Measurements from ENCODE around the gene PHLDB3.
"Not testable (repeated sequence)": the region's sequence is repeated elsewhere in the genome, so short reads cannot be mapped to it uniquely, and the experiment has no call there.

PHLDB3 gene

DNA sequence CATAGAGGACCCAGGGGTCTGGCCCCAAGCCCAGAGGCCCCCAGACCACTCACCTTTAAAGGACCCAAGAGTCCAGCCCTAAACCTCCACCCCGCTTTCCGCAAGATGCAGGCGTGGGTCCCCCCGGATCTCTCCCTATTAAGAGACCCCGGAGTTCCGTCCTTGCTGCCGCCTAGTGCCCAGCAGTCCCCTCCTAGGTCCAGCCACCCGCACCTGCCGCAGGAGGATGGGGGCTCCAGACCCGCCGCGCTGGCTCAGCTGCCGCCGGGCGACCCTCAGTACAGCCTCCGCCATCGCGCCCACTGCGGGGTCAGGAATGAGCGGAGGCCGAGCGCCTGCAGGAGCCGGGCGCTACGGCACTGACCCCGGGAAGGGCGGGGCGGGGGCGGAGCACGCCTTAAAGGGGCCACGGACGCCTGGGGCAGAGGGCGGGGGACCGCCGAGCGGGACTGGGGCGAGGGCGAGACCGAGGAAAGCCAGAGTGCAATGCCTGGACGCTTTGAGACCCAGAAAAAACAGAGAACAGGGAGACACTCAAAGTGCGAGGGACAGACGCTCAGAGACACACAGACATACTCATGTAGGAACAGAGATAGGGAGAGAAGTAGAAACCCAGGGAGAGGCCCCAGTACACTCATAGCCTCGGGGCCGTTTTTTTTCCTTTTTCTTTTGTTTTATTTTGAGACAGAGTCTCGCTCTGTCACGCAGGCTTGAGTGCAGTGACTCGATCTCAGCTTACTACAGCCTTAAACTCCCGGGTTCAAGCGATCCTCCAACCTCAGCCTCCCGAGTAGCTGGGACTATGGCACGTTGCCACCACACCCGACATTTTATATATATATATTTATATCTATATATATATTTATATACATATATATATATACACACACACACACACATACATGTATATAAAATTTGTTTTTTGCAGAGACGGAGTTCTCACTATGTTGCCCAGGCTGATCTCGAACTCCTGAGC is 22.6 kb upstream of the PHLDB3 start, which contains the start of gene ETHE1:
Gene ETHE1, minus strand, starts transcription at position 318 of the 976 bp plus-strand sequence. Its CDS starts 24 bp downstream, at position 294.
- peak; percentile 70 for DNase-seq

DNA sequence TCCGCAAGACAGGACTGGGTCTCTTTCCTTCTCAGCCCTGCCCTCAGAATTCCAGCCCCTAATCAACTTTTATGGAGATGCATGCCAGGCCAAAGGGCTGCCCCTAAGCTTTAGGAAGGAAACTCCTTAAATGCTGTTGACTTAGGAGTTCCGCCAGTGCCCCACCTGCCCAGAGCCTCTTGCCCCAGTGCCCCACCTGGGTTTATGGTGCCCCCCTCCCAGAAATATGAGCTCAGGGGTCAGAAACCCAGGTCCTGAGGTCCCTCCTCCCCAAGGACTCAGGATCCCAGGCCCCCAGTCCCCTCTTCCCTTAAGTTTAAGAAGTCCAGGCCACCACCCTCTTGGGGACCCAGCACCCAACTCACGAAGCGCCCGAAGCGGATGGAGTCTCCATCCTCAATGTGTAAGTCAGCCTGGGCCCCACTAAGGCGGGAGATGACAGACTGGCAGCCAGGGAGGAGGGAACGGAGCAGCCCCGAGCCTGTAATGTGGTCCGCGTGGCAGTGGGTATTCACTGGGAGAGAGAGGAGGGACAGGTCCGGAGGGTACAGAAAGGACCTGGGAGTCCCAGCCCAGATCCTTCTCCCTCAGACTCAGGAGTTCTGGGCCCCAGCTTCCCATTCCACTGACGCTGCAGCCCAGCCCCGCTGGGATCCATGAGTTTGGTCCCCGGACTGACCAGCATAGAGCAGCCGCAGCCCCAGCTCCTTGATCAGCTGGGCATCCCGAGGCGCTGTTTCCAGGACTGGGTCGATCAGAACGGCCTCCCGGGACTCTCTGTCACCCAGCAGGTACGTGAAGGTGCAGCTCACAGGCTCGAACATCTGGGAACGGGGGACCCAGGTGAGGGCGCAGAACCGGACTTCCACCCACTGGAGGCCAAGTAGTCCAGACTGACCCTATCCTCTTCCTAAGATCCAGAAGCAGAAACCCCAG is 21.6 kb upstream of the PHLDB3 start:
- DNase-seq, result no peak

DNA sequence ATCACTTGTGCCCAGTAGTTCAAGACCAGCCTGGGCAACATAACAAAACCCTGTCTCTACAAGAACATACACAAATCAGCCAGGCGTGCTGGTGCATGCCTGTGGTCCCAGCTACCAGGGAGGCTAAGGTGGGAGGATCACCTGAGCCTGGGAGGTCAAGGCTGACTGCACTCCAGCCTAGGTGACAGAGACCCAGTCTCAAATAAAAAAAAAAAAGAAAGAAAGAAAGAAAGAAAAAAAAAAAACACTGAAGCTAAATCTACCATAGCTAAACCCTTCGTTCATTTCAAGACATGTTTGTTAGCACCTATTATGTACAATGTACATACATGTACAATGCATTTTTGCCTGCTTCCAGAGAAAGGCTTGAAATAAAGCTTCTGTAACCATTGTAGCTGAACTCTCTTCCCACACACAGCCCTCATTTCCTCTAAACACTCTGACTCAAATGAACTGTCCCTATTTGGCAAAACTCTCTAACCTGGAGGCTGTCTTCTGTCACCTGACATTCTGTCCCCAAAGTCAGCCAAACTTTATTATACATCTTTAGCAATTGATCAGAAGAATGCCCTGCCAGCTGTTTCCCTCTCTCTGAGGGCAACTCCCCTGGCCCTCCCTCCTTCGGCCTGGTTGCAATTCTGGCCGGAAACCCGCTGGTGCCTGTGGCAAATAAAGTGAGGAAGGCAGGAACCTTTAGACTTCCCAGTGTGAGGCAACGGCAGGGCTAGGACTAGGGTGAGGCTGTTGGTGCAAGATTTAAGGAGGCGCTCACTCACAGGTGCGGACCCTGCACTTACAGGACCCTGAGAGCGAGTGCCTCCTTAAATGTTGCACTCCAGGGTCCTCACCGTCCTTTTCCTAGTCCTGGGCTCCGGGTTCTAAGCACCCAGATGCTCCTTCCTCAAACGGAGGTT is 20.6 kb upstream of the PHLDB3 start:
- peak; percentile 51 for DNase-seq

- DNase-seq, result not testable (repeated sequence)
These were observed 19.1 kb upstream of the PHLDB3 start for GRCh38 chr19:43523696-43524095.

GRCh38 chr19:43522929-43523328 is 18.4 kb upstream of the PHLDB3 start:
- no peak for DNase-seq

GRCh38 chr19:43519436-43520088 is 15.0 kb upstream of the PHLDB3 start:
- DNase-seq, result peak; percentile 81

- DNase-seq, result no peak
These were observed 13.5 kb upstream of the PHLDB3 start for GRCh38 chr19:43518051-43518450.

- DNase-seq, result not testable (repeated sequence)
These were observed 7.9 kb upstream of the PHLDB3 start for GRCh38 chr19:43512399-43512798.

DNA sequence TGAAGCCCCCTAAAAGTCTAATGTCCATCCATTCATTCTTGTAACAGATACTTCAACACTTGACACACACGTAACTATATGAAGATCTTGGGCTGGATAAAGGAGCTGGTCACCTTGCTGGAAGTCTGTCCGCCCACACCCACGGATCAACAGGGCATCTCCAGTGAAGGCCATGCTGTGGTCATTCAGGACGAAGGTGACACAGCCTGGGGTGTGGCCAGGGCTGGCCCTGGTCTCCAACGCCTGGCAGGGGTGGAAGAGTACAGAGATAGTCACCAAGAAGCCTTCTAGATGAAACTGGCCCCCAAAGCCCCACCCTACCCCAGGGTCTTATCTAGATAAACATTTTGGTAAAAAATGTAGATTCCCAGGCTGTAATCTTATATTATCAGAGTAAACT is 6.8 kb upstream of the PHLDB3 start:
- no peak for DNase-seq

DNA sequence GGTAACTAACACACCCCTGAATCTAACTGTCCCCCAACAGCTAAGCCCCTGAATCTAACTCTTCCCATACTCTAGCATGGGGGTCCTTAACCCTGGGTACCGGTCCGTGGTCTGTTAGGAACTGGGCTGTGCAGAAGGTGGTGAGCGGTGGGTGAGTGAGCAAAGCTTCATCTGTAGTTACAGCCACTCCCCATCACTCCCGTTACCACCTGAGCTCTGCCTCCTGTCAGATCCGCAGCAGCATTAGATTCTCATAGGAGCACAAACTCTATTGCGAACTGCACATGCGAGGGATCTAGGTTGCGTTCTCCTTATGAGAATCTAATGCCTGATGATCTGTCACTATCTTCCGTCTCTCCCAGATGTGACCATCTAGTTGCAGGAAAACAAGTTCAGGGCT is 6.2 kb upstream of the PHLDB3 start:
- no peak for DNase-seq

- DNase-seq, result no peak
These were observed 3.3 kb upstream of the PHLDB3 start for GRCh38 chr19:43507880-43508279.

- no peak for DNase-seq
These were observed 2.1 kb upstream of the PHLDB3 start for GRCh38 chr19:43506629-43507028.

DNA sequence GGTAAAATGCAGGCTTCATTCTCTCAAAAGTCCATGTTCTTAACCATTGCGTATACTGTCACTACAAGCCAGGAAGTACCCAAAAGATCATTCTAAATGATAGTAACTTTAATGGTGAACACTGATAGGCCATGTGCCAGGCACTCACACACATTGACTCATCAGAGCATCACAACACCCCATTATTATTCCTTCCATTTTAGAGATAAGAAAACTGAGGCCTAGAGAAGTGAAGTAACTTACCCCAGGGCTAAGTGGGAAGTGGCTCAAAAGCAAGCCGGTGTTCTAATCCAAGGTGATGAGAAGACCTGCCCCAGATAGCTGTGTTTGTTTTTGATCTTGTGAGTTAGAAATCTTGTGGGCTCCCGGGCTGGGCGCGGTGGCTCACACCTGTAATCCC is 1.4 kb upstream of the PHLDB3 start:
- DNase-seq, result no peak

GRCh38 chr19:43505186-43505456 is 575 bp upstream of the PHLDB3 start:
- DNase-seq, result no peak

GRCh38 chr19:43503501-43504425 is 783 bp downstream of the PHLDB3 start:
- DNase-seq, result peak; percentile 99

GRCh38 chr19:43502419-43502976 is 2.0 kb downstream of the PHLDB3 start:
- DNase-seq, result no peak

DNA sequence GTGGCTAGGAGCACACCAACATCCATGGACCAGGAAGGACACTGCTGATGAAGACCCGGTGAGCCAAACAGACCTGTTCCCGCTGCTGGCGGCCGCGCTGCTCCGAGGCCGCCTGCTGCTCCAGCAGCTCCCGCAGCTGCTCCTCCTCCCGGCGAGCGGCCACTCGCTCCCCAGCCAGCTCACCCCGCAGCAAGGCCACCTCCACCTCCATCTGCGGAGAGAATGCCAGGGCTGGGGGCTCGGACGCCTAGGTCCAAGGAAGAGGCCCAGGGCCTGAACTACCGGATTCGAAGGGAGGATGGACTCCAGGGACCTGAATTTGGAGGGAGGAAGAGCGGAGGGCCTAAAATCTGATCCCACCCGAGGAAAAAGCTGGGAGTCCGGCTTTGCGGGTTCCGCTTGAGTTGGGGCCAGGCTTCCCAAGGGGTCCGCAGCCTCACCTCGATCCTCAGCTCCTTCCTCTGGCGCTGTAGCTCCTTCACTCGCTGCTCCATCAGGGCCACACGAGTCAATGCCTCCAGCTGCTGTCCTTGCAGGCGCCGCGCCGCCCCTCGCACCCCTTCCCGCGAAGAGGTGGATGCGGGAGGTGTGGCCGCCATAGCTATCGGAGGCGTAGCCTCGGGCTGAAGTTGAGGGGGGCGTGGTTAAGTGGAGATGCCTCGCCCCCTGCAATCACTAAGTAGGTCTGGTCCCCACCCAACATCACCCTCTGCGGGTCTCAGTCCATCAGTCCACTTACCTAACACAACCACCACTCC is 2.7 kb downstream of the PHLDB3 start:
- no peak for DNase-seq

GRCh38 chr19:43499042-43499441 is 5.5 kb downstream of the PHLDB3 start:
- no peak for DNase-seq

DNA sequence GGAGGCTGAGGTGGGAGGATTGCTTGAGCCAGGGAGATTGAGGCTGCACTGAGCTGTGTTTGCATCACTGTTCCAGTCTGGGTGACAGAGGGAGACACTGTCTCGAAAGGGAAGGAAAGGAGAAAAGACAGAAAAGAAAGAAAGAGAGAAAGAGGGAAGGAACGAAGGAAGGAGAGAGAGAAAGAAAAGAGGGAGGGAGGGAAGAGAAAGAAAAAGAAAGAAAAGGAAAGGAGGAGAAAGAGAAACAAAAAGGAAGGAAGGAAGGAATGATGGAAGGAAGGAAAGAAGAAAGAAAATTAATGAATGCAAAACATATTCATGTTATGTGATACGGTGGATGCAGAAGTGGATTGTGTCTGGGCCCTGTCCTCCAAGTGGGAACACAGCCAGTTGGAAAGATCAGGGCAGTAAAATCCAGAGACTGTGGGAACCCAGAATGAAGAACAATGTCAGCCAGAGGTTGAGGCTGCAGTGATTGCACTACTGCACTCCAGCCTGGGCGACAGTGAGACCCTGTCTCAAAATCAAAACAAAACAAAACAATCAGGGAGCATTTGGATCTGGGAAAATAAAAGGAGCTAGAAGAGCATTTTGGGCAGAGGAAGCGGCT is 6.2 kb downstream of the PHLDB3 start:
- no peak for DNase-seq
